HepG2 (cell line): ENCODE results near the gene NPB. TPM values are rescaled to one million over a fixed set of nuclear protein-coding genes. Genes with fewer than 3 reads are reported as not detected.
A peak's percentile ranks its signal among the peaks of the same experiment; 100 is the strongest.

Experiments used
- DMAP1 ChIP-seq: IDR thresholded peaks from 2 replicates; pipeline ENCODE4 v1.6.1; 2016
- ETV5 ChIP-seq: IDR thresholded peaks from 2 replicates; pipeline ENCODE4 v1.6.1; 2018; ENCODE audit warnings: missing biosample characterization, missing genetic modification reagents, inconsistent platforms, borderline replicate concordance
- HNF4G ChIP-seq, 2 experiments: sonication (generic) in 1 of 2; formaldehyde crosslinking in 1 of 2; IDR thresholded peaks; 2 replicates each; pipeline versions ENCODE4 v1.4.0 to v1.6.1; 2011 to 2020; ENCODE audit warnings: borderline replicate concordance in 2 of 2, low read depth in 2 of 2, mild to moderate bottlenecking in 2 of 2, low read length in 1 of 2, missing genetic modification reagents in 1 of 2, moderate library complexity in 1 of 2
- HNRNPLL ChIP-seq: fragments of 200-400 bp; formaldehyde crosslinking; IDR thresholded peaks from 2 replicates; pipeline ENCODE4 v1.6.1; 2017; ENCODE audit warnings: mild to moderate bottlenecking, low read depth, low read length; ENCODE audit not compliant: poor library complexity, severe bottlenecking
- REPIN1 ChIP-seq: sonication (generic); formaldehyde crosslinking; IDR thresholded peaks from 2 replicates; pipeline ENCODE4 v1.8.0; 2022; ENCODE audit warnings: missing genetic modification reagents, low read depth, mild to moderate bottlenecking, borderline replicate concordance
- REXO4 ChIP-seq: sonication (generic); formaldehyde crosslinking; IDR thresholded peaks from 2 replicates; pipeline ENCODE4 v1.8.0; 2022; ENCODE audit warnings: missing genetic modification reagents, mild to moderate bottlenecking, borderline replicate concordance
- SAP130 ChIP-seq: IDR thresholded peaks from 2 replicates; pipeline ENCODE4 v1.6.1; 2016; ENCODE audit warnings: low read depth
- SMYD3 ChIP-seq: sonication (generic); formaldehyde crosslinking; IDR thresholded peaks from 2 replicates; pipeline ENCODE4 v1.8.1; 2023; ENCODE audit warnings: mild to moderate bottlenecking, missing genetic modification reagents
- SP2 ChIP-seq: sonication (generic); formaldehyde crosslinking; IDR thresholded peaks from 2 replicates; pipeline ENCODE4 v1.5.1; 2020; ENCODE audit warnings: mild to moderate bottlenecking, missing genetic modification reagents
- TBX2 ChIP-seq: sonication (generic); formaldehyde crosslinking; IDR thresholded peaks from 2 replicates; pipeline ENCODE4 v1.5.0; 2020; ENCODE audit warnings: missing genetic modification reagents, mild to moderate bottlenecking, borderline replicate concordance
- ZBTB14 ChIP-seq: sonication (generic); formaldehyde crosslinking; IDR thresholded peaks from 2 replicates; pipeline ENCODE4 v1.4.0; 2020; ENCODE audit warnings: missing genetic modification reagents
- ZNF264 ChIP-seq: sonication (generic); formaldehyde crosslinking; IDR thresholded peaks from 2 replicates; pipeline ENCODE4 v1.4.0; 2020; ENCODE audit warnings: missing genetic modification reagents
- ZNF761 ChIP-seq: sonication (generic); formaldehyde crosslinking; conservative IDR thresholded peaks from 2 replicates; pipeline ENCODE4 v1.4.0; 2020; ENCODE audit warnings: mild to moderate bottlenecking, missing genetic modification reagents
- ZSCAN29 ChIP-seq: sonication (generic); formaldehyde crosslinking; conservative IDR thresholded peaks from 2 replicates; pipeline ENCODE4 v1.4.0; 2020; ENCODE audit warnings: mild to moderate bottlenecking, missing genetic modification reagents
- polyA plus RNA-seq, 8 experiments: library from polyadenylated mRNA; depleted of rRNA in 3 of 8; stranded (reverse) in 7 of 8; unstranded in 1 of 8; fragments of >200 nt; fragmentation: Illumina TruSeq in 4 of 8; extraction: Trizol in 4 of 8; gene quantifications; 2 replicates each; pipeline versions ENCODE4 v1.2.1 to v1.2.3, GENCODE V29; 2011 to 2016; ENCODE audit warnings: low read depth in 4 of 8, missing spikeins in 1 of 8, mixed read lengths in 1 of 8; ENCODE audit not compliant: insufficient read depth in 1 of 8
- total RNA-seq, 5 experiments: library from RNA; depleted of rRNA; stranded (reverse); fragments of >200 nt; fragmentation: Illumina TruSeq; extraction: Trizol; gene quantifications; 2 replicates each; pipeline ENCODE4 v1.2.3, GENCODE V29; 2016; ENCODE audit warnings: low read depth in 1 of 5
- TF ChIP-seq, protein P1 (sequence below): sonication (generic); formaldehyde crosslinking; IDR thresholded peaks from 2 replicates; pipeline ENCODE4 v1.4.0; 2020; ENCODE audit warnings: mild to moderate bottlenecking, missing genetic modification reagents
- TF ChIP-seq, protein P2 (sequence below): sonication (generic); formaldehyde crosslinking; IDR thresholded peaks from 2 replicates; pipeline ENCODE4 v1.8.0; 2022; ENCODE audit warnings: missing genetic modification reagents, low read depth, mild to moderate bottlenecking, borderline replicate concordance
- TF ChIP-seq, protein P3 (sequence below): sonication (generic); formaldehyde crosslinking; IDR thresholded peaks from 2 replicates; pipeline ENCODE4 v1.5.1; 2020; ENCODE audit warnings: mild to moderate bottlenecking, missing genetic modification reagents, borderline replicate concordance
- TF ChIP-seq, protein P4 (sequence below), 2 experiments: sonication (generic) in 1 of 2; formaldehyde crosslinking in 1 of 2; IDR thresholded peaks; 2 replicates each; pipeline versions ENCODE4 v1.6.1 to v1.9.0; 2014 to 2022; ENCODE audit warnings: antibody characterized with exemption in 1 of 2, borderline replicate concordance in 1 of 2, inconsistent platforms in 1 of 2, low read depth in 1 of 2, missing genetic modification reagents in 1 of 2

The NPB gene
- total and polyA plus RNA-seq, 2 of the 13 experiments (the other 11 are each of a cell fraction or from before 2014, with no cell fraction given), result 0.11 to 0.93 TPM

DNA sequence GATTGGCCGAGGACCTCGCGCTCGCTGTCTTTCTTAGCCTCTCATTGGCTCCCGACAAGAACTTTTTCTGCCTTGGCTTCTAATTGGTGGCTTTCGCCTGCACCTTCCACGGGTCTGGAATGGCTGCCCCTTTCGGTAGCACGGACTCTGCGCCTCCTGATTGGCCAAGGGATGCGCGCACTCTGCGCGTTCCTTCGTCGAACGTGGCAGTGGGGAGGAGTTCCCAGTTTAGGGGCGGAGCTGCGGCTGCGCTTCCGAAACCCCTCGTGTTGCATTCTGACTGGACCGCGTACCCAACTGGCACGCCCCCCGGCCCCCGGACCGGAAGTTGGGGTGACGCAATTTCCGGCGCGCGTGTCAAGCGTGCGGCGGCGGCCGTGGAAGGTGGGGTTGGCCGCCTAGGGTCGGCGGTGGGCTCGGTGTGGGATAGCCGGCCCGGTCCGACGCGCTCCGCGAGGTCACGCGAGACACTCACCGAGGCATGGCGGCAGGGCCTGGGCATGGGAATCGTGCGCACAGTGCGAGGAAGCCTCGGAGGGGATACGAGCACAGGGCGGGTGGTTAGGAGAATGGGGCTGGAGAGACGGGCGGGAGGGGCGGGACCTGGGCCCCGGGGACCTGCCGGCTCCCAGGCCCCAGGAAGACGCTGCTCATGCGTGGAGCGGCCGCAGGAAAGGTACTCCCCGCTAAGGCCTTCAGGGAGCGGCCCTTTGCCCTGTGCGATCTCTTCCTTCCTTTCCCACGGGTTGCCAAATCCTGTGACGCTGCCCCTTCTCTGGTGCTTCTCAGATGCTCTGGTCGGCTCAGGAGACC is 41.1 kb upstream of the NPB start (continued):
- TF ChIP-seq REXO4 (CRISPR knock-in tag) (no peak), SAP130 (CRISPR knock-in tag) (peak; percentile 97), ZBTB14 (peak; percentile 95), HNF4G (IDR thresholded peaks at IDR 0.05; ENCODE audit: borderline replicate concordance, low read depth, low read length) (no peak), HNF4G (CRISPR knock-in tag; IDR thresholded peaks at IDR 0.05; ENCODE audit: borderline replicate concordance, low read depth) (peak; percentile 77), TBX2 (peak; percentile 82), DMAP1 (CRISPR knock-in tag) (peak; percentile 98), ZSCAN29 (CRISPR knock-in tag) (no peak), ZNF761 (CRISPR knock-in tag) (peak; percentile 57; the same call in 1 of the 2 replicates), SP2 (CRISPR knock-in tag) (peak; percentile 93), REPIN1 (CRISPR knock-in tag) (peak; percentile 31; the same call in 1 of the 2 replicates), SMYD3 (CRISPR knock-in tag) (no peak), HNRNPLL (peak; percentile 89), ZNF264 (peak; percentile 66; the same call in 1 of the 2 replicates), ETV5 (CRISPR knock-in tag) (peak; percentile 98)
- TF ChIP-seq, protein P1, sequence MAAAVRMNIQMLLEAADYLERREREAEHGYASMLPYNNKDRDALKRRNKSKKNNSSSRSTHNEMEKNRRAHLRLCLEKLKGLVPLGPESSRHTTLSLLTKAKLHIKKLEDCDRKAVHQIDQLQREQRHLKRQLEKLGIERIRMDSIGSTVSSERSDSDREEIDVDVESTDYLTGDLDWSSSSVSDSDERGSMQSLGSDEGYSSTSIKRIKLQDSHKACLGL (CRISPR knock-in tag), result peak; percentile 99
- TF ChIP-seq, protein P2, sequence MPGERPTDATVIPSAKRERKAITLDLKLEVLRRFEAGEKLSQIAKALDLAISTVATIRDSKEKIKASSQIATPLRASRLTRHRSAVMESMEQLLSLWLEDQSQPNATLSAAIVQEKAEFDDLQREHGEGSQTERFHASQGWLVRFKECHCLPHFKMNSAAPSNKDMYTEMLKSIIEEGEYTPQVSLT (CRISPR knock-in tag), result no peak
- TF ChIP-seq, protein P3, sequence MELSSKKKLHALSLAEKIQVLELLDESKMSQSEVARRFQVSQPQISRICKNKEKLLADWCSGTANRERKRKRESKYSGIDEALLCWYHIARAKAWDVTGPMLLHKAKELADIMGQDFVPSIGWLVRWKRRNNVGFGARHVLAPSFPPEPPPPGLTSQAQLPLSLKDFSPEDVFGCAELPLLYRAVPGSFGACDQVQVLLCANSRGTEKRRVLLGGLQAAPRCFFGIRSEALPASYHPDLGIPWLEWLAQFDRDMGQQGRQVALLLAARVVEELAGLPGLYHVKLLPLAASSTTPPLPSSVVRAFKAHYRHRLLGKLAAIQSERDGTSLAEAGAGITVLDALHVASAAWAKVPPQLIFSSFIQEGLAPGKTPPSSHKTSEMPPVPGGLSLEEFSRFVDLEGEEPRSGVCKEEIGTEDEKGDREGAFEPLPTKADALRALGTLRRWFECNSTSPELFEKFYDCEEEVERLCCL (CRISPR knock-in tag), result peak; percentile 91; the same call in 1 of the 2 replicates
- TF ChIP-seq, protein P4, sequence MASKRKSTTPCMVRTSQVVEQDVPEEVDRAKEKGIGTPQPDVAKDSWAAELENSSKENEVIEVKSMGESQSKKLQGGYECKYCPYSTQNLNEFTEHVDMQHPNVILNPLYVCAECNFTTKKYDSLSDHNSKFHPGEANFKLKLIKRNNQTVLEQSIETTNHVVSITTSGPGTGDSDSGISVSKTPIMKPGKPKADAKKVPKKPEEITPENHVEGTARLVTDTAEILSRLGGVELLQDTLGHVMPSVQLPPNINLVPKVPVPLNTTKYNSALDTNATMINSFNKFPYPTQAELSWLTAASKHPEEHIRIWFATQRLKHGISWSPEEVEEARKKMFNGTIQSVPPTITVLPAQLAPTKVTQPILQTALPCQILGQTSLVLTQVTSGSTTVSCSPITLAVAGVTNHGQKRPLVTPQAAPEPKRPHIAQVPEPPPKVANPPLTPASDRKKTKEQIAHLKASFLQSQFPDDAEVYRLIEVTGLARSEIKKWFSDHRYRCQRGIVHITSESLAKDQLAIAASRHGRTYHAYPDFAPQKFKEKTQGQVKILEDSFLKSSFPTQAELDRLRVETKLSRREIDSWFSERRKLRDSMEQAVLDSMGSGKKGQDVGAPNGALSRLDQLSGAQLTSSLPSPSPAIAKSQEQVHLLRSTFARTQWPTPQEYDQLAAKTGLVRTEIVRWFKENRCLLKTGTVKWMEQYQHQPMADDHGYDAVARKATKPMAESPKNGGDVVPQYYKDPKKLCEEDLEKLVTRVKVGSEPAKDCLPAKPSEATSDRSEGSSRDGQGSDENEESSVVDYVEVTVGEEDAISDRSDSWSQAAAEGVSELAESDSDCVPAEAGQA (IDR thresholded peaks at IDR 0.05; ENCODE audit: low read depth), result peak; percentile 83
- TF ChIP-seq, protein P4 (CRISPR knock-in tag; IDR thresholded peaks at IDR 0.05; ENCODE audit: borderline replicate concordance), result peak; percentile 29; the same call in 1 of the 2 replicates
